Activated CD4-positive, alpha-beta T cell treated with anti-CD3 and anti-CD28 coated beads, Interleukin-2, amount 50 U/mL, for 16 hours (primary cell): Measurements from ENCODE around the gene HMCN2.
A peak's percentile ranks its signal among the peaks of the same experiment; 100 is the strongest.

Experiments
- DNase-seq: peaks from one replicate; pipeline ENCODE4 v3.0.0-alpha.2; 2020

The HMCN2 gene

GRCh38 chr9:130442746-130443455 lies 177.3 kb downstream of the HMCN2 start:
- no peak for DNase-seq

GRCh38 chr9:130443456-130443801 lies 177.9 kb downstream of the HMCN2 start:
- DNase-seq: no peak

- no peak for DNase-seq
Observed at GRCh38 chr9:130443840-130444492, 178.4 kb downstream of the HMCN2 start.

- DNase-seq: peak; percentile 14
Observed at GRCh38 chr9:130444565-130445221, 179.1 kb downstream of the HMCN2 start, which contains the start of gene ASS1. TSS of gene ASS1 (plus strand) at chr9:130444961. CDS start at chr9:130452229, 7,268 bp downstream.

GRCh38 chr9:130445268-130445983 lies 179.9 kb downstream of the HMCN2 start:
- no peak for DNase-seq

- no peak for DNase-seq
Observed at GRCh38 chr9:130446101-130446861, 180.7 kb downstream of the HMCN2 start.

- DNase-seq: no peak
Observed at GRCh38 chr9:130447193-130447816, 181.7 kb downstream of the HMCN2 start.

GRCh38 chr9:130448035-130448624 lies 182.6 kb downstream of the HMCN2 start:
- DNase-seq: peak; percentile 31

GRCh38 chr9:130448771-130449603 lies 183.4 kb downstream of the HMCN2 start:
- DNase-seq: no peak

- DNase-seq: no peak
Observed at GRCh38 chr9:130450344-130451003, 184.9 kb downstream of the HMCN2 start.

- DNase-seq: no peak
Observed at GRCh38 chr9:130451004-130451390, 185.4 kb downstream of the HMCN2 start.

- peak; percentile 12 for DNase-seq
Observed at GRCh38 chr9:130451509-130452388, 186.2 kb downstream of the HMCN2 start.

GRCh38 chr9:130452835-130453234 lies 187.3 kb downstream of the HMCN2 start:
- no peak for DNase-seq

GRCh38 chr9:130453487-130453886 lies 187.9 kb downstream of the HMCN2 start:
- DNase-seq: no peak

GRCh38 chr9:130454096-130454811 lies 188.7 kb downstream of the HMCN2 start:
- DNase-seq: no peak

GRCh38 chr9:130454812-130455325 lies 189.3 kb downstream of the HMCN2 start:
- no peak for DNase-seq

GRCh38 chr9:130458027-130458803 lies 192.7 kb downstream of the HMCN2 start:
- DNase-seq: no peak

GRCh38 chr9:130458804-130459067 lies 193.2 kb downstream of the HMCN2 start:
- DNase-seq: no peak
